HT-29 (cell line): Measurements from ENCODE around the gene BMP4. TPM values are rescaled to one million over a fixed set of nuclear protein-coding genes. Genes with fewer than 3 reads are reported as not detected.

Experiments used
- DNase-seq: peaks from one replicate; pipeline ENCODE4 v3.0.0-alpha.2; 2015; ENCODE audit warnings: low spot score
- total RNA-seq: library from RNA; depleted of rRNA; stranded (reverse); fragments of >200 nt; shearing (Covaris generic); gene quantifications from 2 replicates; pipeline ENCODE4 v1.2.3, GENCODE V29; 2014

The BMP4 gene
- total RNA-seq, 1 experiment from 2014 or later, result 395 TPM

DNA sequence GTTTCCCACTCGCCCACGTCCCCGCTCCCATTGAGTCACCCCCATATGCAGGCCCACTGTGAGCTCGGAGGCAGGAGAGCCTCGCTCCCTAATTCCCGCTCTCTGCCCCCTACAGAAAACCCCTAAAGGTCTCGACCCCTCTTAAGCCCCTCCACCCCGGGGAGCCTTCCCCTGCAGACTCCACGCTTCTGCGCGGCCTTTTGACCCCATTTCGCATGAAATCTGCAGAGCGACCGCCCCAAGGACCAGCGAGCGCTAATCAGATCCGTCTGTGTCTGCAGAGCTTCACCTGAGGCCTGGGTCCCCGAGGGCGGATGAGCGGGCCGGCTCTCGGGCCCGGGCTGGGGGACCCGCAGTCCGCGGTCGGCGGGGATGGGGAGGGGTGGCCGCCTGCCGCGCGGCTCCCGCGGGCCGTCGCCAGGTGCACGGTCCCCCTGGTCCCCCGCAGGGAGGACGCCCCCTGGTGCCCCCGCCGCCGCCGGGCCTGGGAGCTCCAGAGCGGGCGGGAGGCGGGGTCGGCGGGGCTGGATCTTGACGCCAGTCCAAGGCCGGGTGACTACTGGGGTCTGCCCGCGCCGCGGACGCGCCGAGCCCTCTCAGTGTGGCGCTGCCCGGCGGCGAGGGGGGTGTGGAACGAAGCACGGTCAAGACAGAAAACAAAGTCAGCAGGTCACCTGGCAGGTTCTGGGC is 10.1 kb downstream of the BMP4 start:
- no peak for DNase-seq

DNA sequence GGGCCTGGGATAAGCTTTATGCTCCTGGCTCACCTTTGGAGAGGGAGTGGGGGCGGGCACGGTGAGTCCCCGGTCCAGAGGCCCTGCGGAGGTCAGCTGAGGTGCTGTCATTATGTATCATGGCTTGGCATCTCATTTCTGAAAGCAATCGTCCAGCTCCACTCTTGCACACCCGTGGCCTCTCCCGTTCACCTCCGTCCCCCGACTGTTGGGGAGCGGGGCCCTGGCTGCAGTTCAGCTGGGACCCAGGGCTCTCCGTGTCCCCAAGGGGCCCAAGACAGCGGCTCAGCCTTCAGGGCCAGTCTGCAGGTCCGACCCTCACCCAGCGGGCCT is 10.6 kb downstream of the BMP4 start:
- no peak for DNase-seq

DNA sequence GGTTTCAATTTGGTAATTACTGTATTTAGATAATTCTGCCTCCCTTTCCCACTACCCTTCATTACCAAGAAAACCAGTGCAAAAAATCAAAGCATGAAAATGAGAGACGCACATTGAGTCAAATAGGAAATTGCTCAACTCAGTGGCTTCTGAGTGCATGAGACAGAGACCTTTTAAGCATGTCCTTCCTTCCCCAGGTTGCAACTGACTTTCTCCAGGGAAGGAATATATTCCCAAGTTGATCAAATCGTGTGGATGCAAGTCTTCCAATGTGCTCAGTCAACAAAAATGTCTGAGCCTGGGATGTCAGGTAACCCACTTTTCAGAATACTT is 12.9 kb downstream of the BMP4 start:
- DNase-seq, result no peak

DNA sequence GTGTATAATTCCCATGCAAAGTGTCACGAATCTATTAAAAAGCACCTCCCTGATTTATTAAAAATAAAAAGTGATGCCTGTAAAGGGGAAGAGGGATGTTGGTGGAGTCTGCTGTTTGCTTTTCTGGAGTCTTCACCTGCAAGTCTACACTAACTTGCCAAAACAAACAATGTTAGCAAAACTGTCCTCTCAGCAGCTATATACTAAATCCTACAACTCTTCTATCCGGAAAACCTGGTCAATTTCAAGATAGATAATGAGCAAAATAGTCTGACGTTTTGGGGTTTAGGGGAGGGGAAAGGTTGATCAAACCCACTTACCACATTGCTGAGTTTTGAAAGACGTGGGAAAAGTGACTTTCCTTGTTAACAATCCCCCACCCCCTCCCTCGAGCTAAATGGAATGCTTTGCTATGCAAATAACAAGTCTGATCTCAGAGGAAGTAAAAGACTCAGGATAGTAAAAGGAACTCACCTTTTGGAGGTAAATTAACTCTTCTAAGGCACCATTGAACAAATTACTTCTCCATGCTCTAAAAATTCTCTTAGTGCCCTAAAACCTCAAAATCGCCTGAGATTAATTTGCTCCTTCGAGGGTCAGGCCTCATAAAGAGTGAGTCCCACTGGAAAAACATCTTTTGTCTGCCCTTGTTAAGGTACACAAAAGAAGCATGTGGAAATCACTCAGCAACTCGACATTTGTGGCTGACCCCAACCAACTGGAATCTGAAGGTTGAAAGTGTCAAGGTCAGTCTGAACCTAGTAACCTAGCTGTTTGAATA is 13.5 kb downstream of the BMP4 start:
- peak; percentile 71 for DNase-seq

DNA sequence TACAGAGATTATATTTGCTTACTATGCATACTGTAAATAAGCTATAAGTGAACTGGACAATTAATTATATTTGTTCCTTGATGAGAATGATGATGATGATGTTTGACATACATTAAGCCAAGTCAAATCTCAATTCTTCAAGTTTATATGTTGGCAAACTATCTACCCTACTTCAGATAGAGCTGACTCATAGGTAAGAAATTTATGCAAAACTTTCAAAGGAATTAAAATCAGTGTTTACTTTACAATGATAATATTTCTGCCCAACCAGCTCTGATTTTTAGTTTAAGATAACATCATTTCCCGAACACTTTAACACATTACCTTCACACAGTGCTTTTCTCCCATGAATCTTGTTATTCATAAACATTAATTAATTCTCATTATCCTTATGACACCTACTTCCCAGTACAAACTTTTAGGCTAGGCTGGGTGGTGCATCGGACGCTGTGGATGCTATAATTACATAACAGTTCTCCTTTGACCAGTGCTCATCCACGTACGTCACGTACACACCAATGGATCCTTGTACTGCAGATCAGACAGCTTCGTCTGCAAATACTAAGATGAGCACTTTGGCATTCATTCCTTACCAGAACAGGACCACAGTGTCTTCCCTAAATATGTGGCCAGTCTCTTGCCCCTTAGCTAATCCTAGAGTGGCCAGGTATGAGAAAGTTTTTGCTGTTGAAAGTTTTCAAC is 18.3 kb downstream of the BMP4 start:
- peak; percentile 60 for DNase-seq

DNA sequence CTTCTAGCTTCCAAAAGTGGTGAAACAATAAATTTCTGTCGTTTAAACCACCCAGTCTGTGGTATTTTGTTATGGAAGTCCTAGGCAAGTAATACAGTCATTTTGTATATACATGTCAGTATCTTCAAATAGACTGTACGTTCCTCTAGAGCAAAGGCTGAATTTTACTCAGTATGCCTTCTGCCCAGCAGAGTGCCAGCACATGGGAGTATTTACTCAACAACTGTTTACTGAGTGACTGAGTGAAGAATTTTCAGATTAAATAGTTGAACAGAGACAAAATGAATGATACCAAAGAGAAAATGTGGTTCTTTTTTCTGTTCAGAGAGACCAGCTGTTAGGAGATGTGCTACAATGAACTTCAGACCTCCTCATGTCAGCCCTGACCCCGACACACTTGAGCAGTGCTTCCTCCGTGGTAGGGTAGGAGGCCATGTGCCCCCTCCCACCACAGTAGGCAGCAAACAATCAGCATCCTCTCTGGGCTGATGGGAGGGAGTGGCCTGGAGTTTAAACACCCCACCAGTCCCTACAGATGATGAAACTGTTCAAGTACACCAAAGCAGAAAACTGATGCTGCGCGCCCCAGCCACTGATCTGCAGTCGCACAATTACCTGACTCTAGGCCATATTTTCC is 21.7 kb downstream of the BMP4 start:
- no peak for DNase-seq

DNA sequence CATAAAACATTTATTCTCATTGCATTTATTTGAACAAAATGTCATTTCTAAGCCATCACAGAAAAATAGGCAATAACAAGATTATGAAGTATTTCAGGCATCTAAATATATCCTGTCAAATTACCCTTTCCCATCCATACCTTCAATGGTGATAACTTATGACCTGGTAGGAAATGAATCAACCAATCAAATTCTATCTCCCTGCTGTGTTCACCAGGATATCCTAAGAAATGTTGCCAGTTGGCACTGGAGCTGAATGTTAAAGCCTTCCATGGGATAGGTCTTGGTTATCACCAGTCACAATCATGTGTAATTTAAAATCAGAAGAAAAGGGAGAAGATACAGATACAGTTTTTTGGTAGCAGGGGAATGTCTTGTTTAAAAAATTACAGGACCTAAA is 23.7 kb downstream of the BMP4 start:
- DNase-seq, result no peak

DNA sequence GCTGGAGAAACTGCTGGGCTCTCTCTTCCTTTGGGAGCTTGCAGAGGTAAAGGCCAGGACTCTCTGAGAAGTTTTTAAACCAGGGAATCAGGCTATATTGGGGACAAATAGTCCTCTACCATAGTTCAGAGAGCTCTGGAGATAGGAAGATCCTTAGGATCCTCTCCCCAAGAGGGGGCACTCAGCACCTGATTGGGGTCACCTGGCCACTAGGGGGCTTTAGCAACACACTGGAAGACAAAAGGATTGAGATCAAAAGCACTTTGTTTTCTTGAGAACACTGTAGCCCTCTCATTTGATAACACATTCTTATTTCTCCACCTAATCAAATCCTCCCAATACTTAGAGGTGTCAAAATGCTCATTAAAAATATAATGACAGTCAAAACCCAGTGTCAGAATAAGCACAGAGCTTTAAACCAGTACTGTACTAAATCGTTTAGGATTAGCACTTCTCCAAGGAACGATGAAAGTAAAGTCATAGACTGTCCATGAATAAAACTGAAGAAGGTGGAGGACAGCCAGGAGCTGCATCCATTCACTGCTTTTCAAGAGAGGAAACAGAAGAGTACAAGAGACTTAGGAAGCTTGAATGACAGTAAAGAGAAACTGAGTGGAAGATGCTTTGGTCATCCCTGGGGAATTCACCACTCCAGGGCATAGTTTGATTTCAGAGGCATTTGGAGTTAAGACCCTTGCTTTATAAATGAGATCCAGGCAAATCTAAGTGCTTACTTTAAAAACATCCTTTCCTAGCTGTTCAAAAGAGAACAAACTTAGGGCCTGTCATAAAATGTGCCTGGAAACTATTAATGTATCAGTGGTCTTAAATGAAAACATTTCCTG is 26.5 kb downstream of the BMP4 start:
- peak; percentile 65 for DNase-seq

DNA sequence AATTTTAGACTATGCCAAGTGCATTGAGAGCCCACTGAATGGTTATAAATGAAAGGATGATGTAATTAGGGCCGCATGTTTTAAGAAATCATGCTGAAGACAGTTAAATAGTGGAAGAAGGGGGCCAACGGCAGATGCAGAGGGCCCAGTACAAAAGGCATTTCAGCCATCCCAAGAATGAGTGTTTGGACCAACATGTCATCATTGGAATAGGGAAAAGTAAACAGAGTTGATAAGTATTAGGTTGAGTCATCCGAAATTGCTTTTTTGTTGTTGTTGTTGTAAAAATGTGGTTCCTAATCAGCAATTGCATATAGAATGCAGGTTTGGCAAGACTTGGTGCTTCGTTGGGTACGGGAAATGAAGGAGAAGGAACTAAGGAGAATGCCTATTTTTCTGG is 29.5 kb downstream of the BMP4 start:
- DNase-seq, result no peak

DNA sequence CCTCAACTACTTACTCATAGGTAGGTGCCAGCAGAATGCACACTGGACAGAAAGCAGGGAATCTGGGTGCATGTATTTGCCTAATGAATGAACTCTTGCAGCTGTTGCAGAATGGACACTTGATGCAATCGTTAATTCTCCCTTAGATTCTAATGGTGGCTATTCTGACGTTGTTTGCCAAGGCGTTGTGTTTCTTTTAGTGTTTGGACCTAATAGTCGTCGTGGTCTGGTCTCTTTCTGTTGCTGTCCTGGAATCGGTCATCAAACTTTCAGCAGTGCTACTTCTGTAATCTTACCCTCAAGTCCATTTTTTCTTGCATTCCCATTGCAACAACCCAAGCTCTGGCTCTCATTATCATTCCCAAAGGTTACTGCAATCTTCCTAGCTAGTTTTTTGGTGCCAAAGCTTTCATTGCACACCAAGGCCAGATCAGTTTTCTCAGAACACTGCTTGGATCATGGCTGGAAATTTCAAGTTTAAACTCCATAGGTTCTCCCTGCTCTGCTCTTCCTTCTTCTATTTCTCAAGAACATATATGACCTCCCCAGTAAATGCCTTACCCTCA is 31.3 kb downstream of the BMP4 start:
- no peak for DNase-seq

DNA sequence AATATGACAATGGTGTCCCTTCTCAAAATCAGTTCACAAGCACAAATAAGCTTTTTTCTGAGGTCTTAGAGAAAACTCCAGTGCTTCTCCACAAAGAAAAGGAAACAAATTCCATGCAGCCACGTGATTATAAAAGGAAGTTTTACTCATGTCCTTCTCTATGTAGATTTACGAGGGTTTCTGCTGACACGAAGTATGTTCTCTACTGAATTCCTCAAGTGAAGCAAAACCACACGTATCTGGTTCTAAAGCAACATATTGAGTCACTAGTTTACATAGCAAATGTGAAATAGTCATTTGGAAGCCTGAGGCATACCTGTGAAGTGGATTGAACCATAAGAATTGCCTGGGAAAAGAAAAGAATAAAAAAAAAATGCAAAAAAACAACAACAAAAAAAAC is 31.9 kb downstream of the BMP4 start:
- DNase-seq, result peak; percentile 58

DNA sequence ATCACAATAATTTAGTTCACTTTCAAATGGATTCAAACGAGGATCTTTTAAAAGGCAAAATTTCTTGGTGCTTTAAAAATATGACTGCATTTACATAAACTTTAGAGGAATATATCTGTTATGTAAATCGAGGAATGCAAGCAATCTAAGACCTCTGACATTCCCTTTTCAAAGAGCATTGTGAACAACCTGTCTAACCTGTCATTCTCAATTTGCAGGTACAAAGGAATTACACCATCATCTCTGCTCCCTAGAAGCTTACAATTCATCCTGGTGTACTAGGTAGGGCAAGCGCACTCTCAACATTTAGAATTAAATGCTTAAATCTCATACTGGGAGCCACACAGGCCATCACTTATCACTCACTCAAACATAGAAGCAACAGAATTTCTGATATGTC is 35.6 kb downstream of the BMP4 start:
- peak; percentile 25 for DNase-seq

DNA sequence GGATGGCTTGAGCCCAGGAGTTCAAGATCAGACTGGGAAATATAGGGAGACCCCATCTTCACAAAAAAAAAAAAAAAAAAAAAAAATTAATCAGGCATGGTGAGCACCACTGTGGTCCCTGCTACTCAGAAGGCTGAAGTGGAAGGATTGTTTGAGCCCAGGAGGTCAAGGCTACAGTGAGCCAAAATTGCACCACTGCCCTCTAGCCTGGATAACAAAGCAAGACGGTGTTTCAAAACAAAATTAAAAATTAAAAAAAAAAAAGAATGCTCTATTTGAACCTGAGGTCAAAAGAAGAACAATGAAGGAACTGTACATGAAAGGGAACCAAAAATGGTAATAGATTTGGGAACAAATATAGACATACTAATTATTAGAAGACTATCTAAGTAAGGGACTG is 40.4 kb downstream of the BMP4 start:
- no peak for DNase-seq

DNA sequence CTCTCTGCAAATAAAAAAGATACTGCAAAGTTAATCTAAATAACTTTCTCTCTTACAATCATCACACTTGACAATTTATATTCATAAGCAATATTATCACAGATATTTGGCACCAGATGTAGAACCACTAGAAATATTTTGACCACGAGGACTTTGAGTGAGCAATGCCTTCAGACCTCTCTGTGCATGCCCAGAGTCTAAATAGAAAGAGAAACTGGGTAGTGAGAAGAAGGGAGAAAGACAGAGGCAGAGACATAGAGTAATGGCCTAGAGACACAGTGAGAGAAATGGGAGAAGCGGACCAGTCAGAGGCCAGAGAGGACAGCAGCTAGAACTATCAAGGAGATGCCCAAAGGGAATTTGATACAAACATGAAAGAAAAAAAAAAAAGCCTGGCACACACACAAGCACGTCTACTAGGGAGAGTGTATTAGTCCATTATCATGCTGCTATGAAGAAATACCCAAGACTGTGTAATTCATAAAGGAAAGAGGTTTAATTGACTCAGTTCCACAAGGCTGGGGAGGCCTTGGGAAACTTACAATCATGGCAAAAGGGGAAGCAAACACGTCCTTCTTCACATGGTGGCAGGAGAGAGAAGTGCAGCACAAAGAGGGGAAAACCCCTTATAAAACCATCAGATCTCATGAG is 41.1 kb downstream of the BMP4 start:
- no peak for DNase-seq

DNA sequence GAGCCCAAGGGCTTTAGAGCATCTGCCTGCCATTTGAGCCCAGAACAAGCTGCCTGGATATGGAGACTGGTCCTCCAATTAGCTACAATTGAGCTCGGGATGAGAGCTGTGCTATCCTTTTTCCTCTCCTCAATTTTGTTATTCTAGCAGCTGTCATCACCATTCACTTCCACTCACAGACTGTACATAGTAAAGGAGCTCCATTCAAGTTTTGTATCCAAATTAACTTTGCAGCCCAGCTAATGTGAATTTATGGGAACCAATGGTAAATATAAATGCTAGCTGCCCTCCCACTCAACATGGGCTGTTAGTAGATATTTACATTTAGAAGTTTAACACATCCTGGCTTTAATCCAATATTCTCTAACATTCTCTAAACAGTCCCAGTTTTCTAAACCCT is 44.6 kb downstream of the BMP4 start:
- DNase-seq, result no peak

DNA sequence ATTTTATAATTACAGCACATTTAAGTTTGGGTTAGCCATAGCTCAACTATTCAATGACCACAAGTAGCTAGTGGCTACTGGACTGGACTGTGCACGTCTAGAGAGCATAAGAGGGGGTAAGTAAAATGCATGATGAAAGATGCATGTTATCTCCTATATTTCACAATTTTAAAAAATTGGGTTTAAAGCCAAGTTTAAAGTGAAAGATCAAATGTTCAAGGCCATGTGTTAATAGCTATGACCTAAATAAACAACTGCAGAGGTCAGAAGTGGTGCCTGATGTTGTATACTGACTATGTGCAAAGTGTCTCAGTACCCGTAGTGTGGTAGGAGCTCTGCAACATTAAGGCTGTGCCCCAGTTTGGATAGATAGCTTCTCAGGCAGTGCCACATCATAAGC is 48.2 kb downstream of the BMP4 start:
- DNase-seq, result no peak

DNA sequence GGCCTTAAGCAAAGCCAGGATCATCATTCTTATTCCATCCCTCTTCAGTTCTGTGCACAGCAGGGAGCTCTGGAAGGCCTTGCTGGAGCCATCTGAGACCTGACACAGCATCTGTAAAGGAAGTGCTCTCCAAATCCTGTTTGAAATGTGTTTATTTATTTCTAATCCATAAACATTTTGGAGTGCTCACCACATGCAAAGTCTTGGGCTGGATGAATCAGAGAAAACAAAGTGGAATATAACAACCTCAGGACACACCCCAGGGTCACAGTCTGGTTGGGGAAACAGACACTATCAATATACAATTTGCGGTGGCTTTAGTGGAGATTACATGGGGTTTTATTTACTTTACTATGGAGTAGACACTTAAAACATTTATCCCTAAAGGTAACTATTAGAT is 54.3 kb downstream of the BMP4 start:
- DNase-seq, result no peak

DNA sequence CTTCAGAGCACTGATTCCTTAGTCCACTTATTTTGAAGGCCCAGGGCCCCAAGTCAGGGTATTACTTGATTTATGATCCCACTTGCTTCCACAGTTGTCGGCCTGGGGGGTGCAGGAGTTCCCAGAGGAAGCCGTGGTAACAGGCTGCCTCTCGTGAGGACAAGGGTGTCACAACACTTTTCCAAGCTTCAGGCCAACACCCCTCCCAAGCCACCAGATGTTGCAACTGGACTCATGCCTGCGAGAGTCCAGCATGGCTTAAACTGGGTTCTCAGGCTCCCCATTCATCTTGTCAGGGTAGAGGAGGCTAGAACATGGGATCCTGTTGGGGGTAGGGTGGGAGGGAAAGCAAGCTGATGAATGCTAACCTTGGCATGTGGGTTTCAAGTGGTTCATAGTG is 56.1 kb downstream of the BMP4 start:
- no peak for DNase-seq
